DND-41 (cell line): ENCODE measurements around the gene DYNLT4.
"Not testable (repeated sequence)": the region's sequence is repeated elsewhere in the genome, so short reads cannot be mapped to it uniquely, and the experiment has no call there.

Experiments
- ATAC-seq: fragments of 200-7000 bp; cut with Tn5 transposase; 3 replicates; pipeline ENCODE4 v1.9.1; 2021; ENCODE audit warnings: low read depth; ENCODE audit not compliant: insufficient read depth
- DNase-seq: peaks from one replicate; pipeline ENCODE4 v3.0.0-alpha.2; 2020
- H2AFZ ChIP-seq: 2 replicates; pipeline ENCODE4 v1.6.0; 2012; ENCODE audit warnings: low read depth, low read length
- H3K27ac ChIP-seq: 2 replicates; pipeline ENCODE4 v1.5.1; 2012; ENCODE audit warnings: low read length, inconsistent platforms
- H3K27me3 ChIP-seq: fragments of 200-600 bp; sonication (generic); 2 replicates; pipeline ENCODE4 v1.6.0; 2012; ENCODE audit warnings: low read length, mild to moderate bottlenecking, inconsistent platforms; ENCODE audit not compliant: insufficient read depth, poor library complexity
- H3K36me3 ChIP-seq: 2 replicates; pipeline ENCODE4 v1.5.1; 2012; ENCODE audit warnings: low read length, inconsistent platforms; ENCODE audit not compliant: insufficient read depth
- H3K4me1 ChIP-seq: 2 replicates; pipeline ENCODE4 v1.5.1; 2012; ENCODE audit warnings: mild to moderate bottlenecking, low read length; ENCODE audit not compliant: insufficient read depth
- H3K4me2 ChIP-seq: 2 replicates; pipeline ENCODE4 v1.6.0; 2012; ENCODE audit warnings: mild to moderate bottlenecking, moderate library complexity, low read length, inconsistent platforms; ENCODE audit not compliant: insufficient read depth
- H3K4me3 ChIP-seq, 2 experiments: fragments of 200-600 bp in 1 of 2; shearing (Covaris generic) in 1 of 2; 2 replicates each; pipeline ENCODE4 v1.5.1; 2012 to 2016; ENCODE audit warnings: inconsistent platforms in 2 of 2, low read length in 2 of 2, mild to moderate bottlenecking in 2 of 2, low read depth in 1 of 2, moderate library complexity in 1 of 2
- H3K79me2 ChIP-seq: 2 replicates; pipeline ENCODE4 v1.6.0; 2012; ENCODE audit warnings: low read length, inconsistent platforms; ENCODE audit not compliant: insufficient read depth
- H3K9ac ChIP-seq: 2 replicates; pipeline ENCODE4 v1.6.0; 2012; ENCODE audit warnings: low read depth, mild to moderate bottlenecking, inconsistent platforms, low read length, moderate library complexity
- H3K9me3 ChIP-seq: 2 replicates; pipeline ENCODE4 v1.5.1; 2012; ENCODE audit warnings: low read length, moderate library complexity, mild to moderate bottlenecking, inconsistent platforms; ENCODE audit not compliant: insufficient read depth, severe bottlenecking
- H4K20me1 ChIP-seq: 2 replicates; pipeline ENCODE4 v1.6.0; 2012; ENCODE audit warnings: low read length; ENCODE audit not compliant: insufficient read depth
- EZH2 ChIP-seq: IDR thresholded peaks from 3 replicates; pipeline ENCODE4 v1.6.1; 2012; ENCODE audit warnings: borderline replicate concordance, low read depth, mild to moderate bottlenecking, moderate library complexity, low read length, inconsistent platforms; ENCODE audit not compliant: severe bottlenecking
- TF ChIP-seq, protein P1 (sequence below): IDR thresholded peaks from 2 replicates; pipeline ENCODE4 v1.5.1; 2012; ENCODE audit warnings: borderline replicate concordance, low read length, moderate library complexity, mild to moderate bottlenecking; ENCODE audit not compliant: poor library complexity, severe bottlenecking; ENCODE audit errors: extremely low read depth

DYNLT4 gene

GRCh38 chr1:44812822-44813543 lies 5.8 kb upstream of the DYNLT4 start:
- TF ChIP-seq, protein P1, sequence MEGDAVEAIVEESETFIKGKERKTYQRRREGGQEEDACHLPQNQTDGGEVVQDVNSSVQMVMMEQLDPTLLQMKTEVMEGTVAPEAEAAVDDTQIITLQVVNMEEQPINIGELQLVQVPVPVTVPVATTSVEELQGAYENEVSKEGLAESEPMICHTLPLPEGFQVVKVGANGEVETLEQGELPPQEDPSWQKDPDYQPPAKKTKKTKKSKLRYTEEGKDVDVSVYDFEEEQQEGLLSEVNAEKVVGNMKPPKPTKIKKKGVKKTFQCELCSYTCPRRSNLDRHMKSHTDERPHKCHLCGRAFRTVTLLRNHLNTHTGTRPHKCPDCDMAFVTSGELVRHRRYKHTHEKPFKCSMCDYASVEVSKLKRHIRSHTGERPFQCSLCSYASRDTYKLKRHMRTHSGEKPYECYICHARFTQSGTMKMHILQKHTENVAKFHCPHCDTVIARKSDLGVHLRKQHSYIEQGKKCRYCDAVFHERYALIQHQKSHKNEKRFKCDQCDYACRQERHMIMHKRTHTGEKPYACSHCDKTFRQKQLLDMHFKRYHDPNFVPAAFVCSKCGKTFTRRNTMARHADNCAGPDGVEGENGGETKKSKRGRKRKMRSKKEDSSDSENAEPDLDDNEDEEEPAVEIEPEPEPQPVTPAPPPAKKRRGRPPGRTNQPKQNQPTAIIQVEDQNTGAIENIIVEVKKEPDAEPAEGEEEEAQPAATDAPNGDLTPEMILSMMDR, result no peak
- no peak for TF ChIP-seq EZH2
- Histone ChIP-seq H3K27ac (peak overlapping the region; percentile 77; the same call in 1 of the 2 replicates), H4K20me1 (no peaks in the 10 kb centered on the region), H3K79me2 (no peaks in the 10 kb centered on the region), H3K4me3 (peak overlapping the region in 1 of 2 experiments; percentile 57; a peak in 3 of 4 replicates), H3K4me2 (peak overlapping the region; percentile 76), H3K9ac (peak overlapping the region; percentile 63), H2AFZ (peak overlapping the region; percentile 85), H3K4me1 (peaks cover 50% of the 10 kb centered on the region), H3K36me3 (no peaks in the 10 kb centered on the region), H3K9me3 (no peaks in the 10 kb centered on the region), H3K27me3 (no peaks in the 10 kb centered on the region)
- ATAC-seq (no peak), DNase-seq (no peak)

- H3K4me3 ChIP-seq, result no peak overlapping the region
- ATAC-seq (no peak), DNase-seq (no peak)
- H3K79me2 ChIP-seq, result no peaks in the 10 kb centered on the region
- no peak overlapping the region for H3K4me2 ChIP-seq
- H3K27ac ChIP-seq, result no peak overlapping the region
- H2AFZ ChIP-seq, result no peak overlapping the region
- no peaks in the 10 kb centered on the region for H4K20me1 ChIP-seq
- no peak for TF ChIP-seq EZH2
- TF ChIP-seq, protein P1, result no peak
- no peaks in the 10 kb centered on the region for H3K9me3 ChIP-seq
- H3K4me1 ChIP-seq, result peaks cover 44% of the 10 kb centered on the region
- no peak overlapping the region for H3K9ac ChIP-seq
- H3K36me3 ChIP-seq, result no peaks in the 10 kb centered on the region
- no peaks in the 10 kb centered on the region for H3K27me3 ChIP-seq
These were observed 4.1 kb upstream of the DYNLT4 start for GRCh38 chr1:44811234-44811633.

DNA sequence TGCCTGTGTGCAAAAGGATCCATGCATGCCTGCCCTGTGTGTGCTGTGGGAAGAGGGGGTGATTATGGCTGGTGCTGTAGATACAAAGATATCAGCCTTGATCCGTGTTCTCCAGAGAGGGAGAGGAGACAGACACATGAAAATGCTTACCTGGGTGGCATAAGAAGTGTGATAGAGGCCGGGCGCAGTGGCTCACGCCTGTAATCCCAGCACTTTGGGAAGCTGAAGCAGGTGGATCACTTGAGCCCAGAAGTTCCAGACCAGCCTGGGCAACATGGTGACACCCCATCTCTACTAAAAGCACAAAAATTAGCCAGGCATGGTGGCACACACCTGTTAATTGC lies 3.6 kb upstream of the DYNLT4 start:
- ATAC-seq, H3K79me2 ChIP-seq, H3K36me3 ChIP-seq, H3K9me3 ChIP-seq, H3K4me2 ChIP-seq, H4K20me1 ChIP-seq, H3K27me3 ChIP-seq, H2AFZ ChIP-seq, H3K4me3 ChIP-seq, DNase-seq, H3K9ac ChIP-seq: not testable (repeated sequence)
- Histone ChIP-seq H3K27ac (peak overlapping the region; percentile 89), H3K4me1 (peaks cover 44% of the 10 kb centered on the region)

DNA sequence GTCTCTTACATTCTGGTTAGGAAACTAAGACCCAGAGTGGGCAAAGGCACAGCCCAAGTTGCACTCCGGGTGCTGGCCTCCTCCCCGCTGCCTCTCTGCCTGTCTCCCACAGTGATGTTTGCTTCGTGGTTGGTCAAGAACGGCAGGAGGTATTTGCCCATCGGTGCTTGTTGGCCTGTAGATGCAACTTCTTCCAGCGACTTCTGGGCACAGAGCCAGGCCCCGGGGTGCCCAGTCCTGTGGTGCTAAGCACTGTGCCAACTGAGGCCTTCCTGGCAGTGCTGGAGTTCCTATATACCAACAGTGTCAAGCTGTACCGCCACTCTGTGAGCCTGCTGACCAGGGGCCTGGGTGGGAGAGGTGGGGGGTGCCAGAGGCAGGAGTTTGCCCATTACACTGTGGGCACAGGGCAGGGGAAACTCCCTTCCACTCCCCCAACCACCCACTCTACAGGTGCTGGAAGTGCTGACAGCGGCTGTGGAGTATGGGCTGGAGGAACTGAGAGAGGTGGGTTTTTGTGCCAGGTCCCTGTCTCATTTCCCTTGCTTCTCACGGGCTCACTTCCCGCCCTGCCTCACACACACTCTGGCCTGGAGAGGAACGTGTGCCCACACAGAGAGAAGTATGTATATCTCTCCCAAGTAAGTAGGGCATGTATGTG lies 3.1 kb upstream of the DYNLT4 start:
- H3K27ac ChIP-seq, result peak overlapping the region; percentile 89
- H3K4me2 ChIP-seq, result peak overlapping the region; percentile 14; the same call in 1 of the 2 replicates
- H4K20me1 ChIP-seq, result no peaks in the 10 kb centered on the region
- no peaks in the 10 kb centered on the region for H3K79me2 ChIP-seq
- peaks cover 44% of the 10 kb centered on the region for H3K4me1 ChIP-seq
- H3K4me3 ChIP-seq, result no peak overlapping the region
- peaks cover 9% of the 10 kb centered on the region; the same call in 1 of the 2 replicates for H3K36me3 ChIP-seq
- no peaks in the 10 kb centered on the region for H3K9me3 ChIP-seq
- ATAC-seq (no peak), DNase-seq (no peak)
- no peaks in the 10 kb centered on the region for H3K27me3 ChIP-seq
- TF ChIP-seq, protein P1, result no peak
- no peak for TF ChIP-seq EZH2
- H2AFZ ChIP-seq, result 0 out of 2 replicates have a peak overlapping the region, but pooled peaks have one; percentile 61
- peak overlapping the region; percentile 48; the same call in 1 of the 2 replicates for H3K9ac ChIP-seq
